Measurements from ENCODE around the gene NEUROD1.

The NEUROD1 gene

DNA sequence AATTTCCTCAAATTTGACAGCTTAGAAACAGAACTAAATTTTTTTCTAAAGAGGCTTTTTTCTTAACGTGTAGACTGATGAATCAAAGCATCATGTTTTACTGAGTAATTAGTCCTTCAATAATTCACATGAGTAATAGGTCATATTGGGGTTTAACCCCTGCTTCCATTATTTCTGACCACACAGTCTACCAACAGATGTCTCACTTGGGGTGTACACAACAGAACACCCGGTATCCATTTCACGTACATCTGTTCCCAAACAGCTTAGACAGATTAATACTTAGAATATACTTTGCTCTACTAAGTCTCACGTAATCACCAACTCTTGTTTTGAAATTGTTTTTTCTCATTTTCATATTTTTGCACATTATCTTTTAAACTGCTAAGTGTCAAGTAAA, 38.2 kb downstream of the NEUROD1 start:
- DNase-seq (ENCODE audit: low spot score), result no peak

DNA sequence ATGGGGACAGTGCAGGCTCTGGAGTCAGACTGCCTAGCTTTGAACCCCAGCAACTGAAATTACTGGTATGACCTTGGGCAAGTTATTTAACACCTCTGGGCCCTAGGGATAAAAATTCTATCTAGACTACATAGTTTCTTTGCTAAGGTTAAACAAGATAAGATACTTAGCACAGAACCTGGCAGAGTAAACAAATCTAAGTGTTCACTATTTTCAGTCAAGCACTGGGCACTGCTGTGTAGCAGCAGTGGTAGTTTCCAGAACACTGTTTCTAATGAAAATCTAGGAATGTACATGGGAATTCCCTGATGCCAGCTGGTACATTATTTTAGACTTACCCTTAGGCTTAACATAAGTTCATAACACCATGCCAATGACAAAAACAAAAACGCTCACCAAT, 40.6 kb downstream of the NEUROD1 start:
- no peak for DNase-seq (ENCODE audit: low spot score)

DNA sequence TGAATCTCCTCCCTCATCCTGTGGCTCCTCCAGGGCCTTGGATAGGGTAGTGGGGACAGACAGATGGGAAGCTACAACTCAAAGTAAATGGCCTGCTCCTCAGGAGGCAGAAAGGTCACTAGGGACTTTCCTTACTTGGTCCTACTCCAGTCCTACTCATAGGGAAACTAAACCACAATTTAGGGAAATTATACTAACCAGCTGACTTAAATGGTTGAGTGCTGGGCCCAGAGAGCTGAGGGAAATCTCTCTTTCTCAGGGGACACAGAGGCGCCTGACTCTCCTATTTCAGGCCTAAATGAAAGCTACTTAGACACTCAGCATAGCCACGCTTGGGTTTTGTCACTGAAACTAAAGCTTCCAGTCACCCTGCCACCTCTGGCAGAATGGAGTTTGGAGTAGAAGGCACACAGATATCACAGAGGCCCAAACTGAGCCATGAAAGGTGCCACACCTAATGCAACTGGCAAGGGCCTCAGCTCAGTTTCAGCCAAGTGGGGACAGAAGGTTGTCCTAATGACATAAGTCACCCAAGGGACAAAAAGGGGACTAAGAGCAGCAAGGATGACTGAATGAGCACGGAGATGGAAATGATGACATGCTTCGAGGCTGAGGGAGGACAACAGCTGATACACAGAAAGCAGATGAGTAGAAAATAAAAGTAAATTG, 47.5 kb downstream of the NEUROD1 start:
- DNase-seq (ENCODE audit: low spot score), result no peak

DNA sequence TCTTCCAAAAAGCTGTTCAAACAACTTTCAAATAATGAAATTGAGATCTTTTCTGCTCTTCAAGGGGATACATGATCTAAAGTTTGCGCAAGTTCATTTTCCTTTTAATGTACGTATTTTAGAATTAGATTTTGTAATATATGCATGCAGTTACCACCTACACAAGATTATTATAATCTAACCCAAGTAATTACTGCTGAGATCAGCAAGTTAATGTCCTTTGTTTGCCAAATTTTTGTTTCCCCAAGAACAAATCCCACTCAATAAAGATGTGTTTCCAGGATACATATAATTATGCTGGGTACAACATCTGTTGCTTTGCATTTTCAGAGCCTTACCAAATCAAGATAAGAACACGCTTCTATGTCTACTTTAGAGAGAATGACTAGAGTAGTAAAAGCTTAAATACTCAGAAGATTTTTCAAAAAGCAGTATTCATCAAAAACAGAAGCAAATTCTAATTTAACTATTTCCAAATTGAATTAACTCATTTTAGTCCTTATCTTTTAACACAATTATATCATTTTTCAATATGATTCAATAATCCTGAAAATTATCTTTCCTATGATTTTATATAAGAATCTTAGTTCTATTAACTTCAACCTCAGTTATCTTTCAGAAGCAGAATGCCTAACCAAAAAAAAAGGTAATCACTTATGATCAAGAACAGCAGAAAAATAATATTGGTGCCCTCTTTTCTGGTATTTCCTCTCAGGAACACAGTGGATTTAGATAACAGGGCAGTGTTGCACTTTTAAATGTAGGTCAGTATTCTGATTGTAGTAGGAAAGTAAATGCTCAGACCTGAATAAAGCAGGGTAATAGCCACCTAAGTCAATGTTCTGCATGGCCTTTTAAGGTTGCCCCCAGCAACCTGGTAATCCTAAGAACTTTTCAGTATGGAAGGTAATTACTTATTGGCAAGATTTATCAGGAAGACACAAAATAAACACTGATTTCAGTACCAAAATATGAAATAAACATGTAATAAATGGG, 51.4 kb downstream of the NEUROD1 start:
- DNase-seq (ENCODE audit: low spot score), result no peak

DNA sequence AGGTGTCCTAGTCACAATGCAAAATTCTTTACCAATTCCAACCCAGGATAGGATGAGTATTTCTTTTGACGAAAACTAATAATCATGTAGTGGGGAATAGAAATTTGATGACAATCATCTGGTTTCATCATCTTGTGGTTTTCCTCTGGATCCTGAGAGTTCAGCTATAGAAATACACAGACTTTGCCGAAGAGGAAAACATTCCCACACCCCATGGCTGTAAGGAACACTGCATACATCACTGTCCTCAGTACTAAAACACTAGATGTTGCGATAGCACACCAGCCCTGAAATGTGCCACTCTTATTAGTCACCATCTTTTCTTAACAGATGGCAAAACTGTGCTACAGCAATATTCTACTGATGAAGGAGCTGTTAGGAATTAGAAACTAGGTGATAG, 52.8 kb downstream of the NEUROD1 start:
- DNase-seq (ENCODE audit: low spot score), result no peak

DNA sequence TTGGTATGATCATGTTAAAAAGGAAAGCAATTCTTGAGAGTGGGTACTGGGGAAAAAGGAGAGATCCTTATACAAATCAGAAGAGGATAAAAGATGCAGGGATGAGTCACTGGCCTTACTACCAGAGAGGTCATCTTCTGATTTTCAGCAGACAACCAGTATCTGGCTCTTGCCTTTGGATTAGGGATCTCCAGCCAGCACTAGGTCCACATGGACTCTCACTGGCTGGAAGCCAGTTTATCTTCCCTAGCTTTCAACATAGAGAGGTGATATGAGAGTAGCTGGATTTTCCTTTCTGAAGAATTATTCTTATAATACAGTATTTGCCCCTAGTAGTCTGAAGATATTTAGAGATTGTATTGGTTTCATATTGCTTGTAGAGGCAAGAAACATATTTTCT, 53.6 kb downstream of the NEUROD1 start:
- no peak for DNase-seq (ENCODE audit: low spot score)
